GM21723 (cell line): Measurements from ENCODE around the gene CIROP.

Source experiments
- ATAC-seq: cut with Tn5 transposase; IDR thresholded peaks from one replicate; pipeline ENCODE4 v1.9.1; 2021; ENCODE audit warnings: mild to moderate bottlenecking, moderate library complexity; ENCODE audit not compliant: unreplicated experiment

The CIROP gene

GRCh38 chr14:23068789-23069412 lies 35.9 kb downstream of the CIROP start:
- ATAC-seq, result peak; percentile 68

- ATAC-seq, result no peak
Observed at GRCh38 chr14:23067847-23068788, 36.7 kb downstream of the CIROP start.

DNA sequence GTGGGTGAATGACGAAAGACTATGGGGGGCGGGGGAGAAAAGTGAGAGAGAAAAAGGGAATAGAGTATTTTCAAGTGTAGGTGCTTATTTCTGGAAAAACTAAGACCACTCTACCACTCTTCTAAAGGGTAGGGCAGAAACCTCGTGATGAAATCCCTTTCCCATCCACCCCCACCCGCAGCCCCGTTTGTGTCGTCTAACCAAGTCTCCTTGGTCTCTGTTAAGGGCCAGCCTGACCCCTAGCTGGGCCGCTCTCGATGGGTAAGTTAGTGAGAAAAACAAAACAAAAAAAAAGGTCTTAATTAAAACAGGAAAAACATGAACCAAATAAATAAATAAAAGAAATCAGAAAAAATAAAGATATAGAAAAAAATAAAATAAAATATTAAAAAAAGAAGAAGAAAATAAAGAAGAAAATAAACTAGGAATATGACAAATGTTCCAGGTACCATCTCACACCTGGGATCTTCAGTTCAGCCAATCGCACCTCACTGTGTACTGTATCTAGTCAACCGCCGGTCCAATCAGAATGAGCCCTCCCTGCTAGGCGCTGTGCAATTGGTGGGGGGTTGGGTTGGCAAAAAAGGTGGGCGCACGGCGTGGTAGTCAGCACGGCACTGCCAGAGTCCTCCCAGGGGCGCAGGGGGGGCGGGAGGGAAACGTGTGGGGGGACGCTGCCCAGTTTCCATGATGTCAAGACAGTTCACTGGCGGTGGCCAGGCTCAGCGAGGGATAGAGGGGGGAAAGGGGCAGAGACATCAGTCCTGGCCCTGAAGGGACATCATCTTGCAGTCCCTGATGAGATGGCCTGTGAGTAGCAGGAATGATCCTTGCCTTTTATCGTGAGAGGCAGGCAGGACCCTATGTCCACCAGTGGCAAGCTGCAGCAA lies 37.7 kb downstream of the CIROP start:
- ATAC-seq, result no peak

GRCh38 chr14:23066368-23066767 lies 38.4 kb downstream of the CIROP start:
- no peak for ATAC-seq

DNA sequence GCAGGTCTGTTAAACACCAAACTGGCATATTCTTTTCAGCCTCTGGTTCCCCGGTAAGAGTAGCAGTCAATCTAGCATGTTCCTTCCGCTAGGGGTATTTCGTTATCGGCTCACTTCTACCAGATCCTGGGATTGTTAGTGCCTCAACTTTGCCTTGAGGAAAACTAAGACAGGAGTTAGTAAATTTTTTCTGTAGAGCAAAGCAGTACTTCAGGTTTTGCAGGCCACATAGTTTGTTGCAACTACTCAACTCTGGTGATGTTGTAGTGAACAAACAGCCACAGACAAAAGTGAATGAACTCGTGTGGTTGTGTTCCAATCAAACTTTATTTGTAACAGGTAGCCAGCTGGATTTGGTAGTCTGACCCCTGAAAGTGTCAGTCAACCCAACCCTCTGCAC lies 41.2 kb downstream of the CIROP start:
- ATAC-seq, result no peak

- ATAC-seq, result no peak
Observed at GRCh38 chr14:23062002-23062401, 42.8 kb downstream of the CIROP start.

DNA sequence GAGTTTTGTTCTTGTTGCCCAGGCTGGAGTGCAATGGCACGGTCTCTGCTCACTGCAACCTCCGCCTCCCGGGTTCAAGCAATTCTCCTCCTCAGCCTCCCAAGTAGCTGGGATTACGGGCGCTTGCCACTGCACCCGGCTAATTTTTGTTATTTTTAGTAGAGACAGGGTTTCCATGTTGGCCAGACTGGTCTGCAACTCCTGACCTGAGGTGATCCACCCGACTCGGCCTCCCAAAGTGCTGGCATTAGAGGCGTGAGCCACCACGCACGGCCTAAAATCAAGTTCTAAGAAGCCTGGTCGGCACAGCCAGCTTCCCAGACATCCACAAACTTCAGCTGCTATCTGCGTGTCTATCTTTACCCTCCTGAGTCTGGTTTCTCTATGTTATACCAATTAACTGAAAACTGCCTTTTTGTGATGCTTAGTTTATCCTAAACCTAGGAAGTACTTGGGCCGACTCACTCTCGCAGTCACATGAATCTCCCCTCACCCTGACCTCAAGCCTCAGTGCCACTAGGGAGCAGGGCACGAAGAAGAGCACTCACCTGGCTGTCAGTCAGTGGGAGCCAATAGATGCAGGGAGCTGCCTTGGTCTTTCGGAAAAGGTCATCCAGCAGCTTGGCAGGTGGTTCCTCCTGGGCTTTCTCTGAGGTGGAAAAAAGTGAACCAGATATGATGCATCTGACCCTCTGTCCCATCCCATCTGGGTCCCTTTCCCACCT lies 44.1 kb downstream of the CIROP start:
- no peak for ATAC-seq

DNA sequence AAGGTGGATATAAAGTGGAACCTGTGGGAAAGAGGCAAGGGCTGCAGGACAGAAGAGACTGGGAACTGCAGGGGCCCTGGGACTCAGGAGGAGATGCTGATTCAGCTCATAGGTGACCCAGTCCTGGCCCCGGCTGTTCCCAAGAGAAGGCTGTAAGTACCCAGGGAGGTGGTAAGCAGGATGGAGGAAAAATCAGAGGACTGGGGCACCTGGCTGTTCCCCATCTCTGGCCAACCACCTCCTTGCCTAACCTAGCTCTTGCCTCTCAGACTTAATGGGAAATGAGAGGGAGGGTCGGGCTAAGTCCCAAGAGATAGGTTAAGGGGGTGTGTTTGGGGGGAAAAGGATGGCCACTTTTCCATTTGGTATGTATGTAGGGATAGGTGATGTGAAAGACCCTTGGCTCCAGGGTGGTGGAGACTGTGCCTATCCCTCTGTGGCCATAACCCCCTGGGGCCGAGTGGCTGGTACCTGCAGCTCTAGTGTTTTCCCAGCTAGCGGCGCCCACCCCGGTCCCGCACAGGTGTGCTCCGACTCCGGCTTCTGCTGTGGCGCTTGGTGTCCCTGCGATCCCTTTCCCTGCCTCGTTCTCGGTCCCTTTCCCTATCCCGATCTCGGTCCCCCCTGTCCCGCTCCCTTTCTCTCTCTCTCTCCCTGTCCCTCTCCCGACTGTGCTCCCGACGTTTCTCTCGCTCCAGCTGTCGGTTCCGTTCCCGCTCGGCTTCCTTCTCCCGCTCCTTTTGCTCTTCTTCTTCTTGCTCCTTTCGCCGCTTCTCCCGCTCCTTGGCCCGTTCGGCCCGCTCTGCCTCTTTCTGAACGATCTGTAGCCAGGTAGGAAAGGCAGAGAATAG lies 45.9 kb downstream of the CIROP start:
- no peak for ATAC-seq

DNA sequence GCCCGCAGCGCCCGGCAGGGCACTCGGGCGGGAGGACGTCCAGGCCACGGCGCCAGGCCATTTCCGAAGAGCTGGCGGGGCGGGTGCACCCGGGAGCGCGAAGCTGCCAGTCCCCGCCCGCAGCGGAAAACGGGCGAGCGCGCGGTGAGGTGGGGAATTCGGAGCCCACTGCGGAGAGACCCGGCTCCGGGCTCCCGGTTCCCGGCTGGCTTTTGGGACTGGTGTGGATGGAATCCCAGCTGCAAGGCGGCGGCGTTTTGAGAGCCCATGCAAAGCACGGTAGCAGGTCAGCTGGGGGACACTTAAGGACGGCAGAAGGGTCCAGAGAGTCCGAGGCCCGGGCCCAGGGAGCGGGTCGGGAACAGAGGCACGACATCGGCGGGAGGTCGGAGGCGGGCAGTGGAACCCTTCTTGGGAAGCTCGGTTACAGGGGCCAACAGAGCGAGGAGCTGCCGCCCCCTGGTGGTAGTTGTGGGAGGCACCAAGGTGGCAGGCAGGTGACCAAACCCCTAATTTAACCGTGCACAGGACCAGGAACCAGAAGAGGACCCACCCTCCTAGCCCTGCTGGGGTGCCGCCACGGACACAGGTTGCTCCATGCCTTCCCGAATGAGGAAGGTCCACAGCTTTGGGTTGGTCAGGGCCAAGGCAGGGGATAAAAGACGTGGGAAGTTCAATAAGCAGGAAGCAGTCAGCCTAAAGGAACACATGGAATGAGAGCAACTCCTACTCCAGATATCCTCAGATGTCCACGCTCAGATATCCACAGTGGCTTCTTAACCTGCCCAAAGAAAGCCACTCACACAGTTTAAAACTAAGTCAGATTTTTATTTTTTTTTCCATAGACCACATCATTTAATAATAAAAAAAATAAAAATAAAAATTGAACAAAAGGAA lies 46.8 kb downstream of the CIROP start:
- peak; percentile 64 for ATAC-seq

DNA sequence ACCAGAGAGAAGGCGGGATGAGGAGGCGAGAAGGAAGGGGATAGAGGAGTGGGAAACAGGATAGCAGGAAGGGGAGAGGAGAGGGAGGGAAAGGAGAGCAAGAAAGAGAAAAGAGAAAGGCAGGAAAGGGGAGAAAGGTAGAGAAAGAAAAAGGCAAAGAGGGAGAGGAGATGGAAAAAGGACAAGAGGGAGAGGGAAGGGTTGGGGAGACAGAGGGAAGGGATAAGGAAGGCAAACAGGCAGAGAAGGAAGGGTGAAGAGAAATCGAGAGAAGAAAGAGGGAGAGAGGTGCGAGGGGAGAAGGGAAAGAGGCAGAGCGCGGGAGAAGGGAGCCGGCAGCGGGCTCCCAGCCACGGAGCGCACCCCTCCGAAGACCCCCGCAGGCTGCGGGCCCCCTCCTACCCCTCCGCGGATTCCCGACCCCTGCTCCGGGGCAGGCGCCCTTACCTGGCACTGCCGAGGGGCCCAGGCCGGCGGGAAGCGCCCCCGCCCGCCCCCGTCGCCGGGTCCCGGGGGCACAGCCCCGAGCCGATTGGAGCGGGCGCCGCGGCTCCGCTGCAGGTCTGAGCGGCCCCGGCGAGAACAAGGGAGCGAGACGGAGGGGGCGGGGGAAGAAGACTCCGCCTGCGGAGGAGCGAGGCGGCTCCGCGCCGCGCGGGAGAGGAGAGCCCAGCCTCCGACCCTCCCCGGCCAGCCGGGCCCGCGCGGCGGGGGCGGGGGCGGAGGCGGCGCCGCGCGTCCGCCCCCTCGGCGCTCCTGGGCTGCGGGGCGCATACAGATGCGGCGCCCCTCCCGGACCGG lies 47.6 kb downstream of the CIROP start, which contains the start of gene CDH24:
Gene CDH24, minus strand, starts transcription at position 565 of the 801 bp plus-strand sequence. CDS start 1,787 bp downstream, outside the sequence.
- ATAC-seq, result peak; percentile 60

DNA sequence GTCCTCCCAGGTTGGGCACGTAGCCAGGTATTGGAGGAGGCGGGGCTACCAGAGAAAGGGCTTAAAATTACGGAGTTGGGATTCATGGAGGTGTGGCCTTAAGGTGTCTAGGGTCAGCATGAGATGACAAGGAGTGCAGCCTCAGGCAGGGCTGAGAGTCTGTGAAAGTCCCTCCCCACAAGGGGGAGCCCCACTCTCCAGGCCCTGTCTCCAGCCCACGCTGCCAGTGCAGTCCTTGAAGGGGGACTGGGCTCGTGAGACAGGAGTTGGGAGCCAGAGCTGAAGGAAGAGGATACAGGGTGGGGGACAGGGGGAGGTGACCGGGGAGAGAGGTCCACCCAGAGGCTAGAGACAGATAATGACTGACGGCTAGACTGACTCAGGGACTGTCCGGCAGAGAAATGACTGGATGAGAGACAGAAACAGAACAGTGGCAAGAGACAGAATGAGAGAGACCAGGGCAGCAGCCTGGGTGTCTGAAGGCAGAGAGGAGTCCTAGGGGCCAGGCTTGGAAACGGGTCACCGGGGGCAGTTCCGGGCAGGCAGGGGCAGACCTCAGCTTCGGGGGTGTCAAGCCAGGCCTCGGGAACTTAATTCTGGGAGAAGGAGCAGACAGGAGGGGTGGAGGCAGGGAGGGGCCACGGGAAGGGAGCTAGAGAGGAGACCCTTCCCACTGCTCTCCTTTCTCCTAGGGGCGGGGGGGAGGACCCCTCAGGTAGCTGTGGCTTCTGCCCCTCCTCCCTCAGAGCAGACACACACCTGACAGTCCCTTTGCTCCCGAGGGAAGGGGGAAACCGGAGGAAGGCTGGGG lies 48.4 kb downstream of the CIROP start:
- peak; percentile 57 for ATAC-seq

- no peak for ATAC-seq
Observed at GRCh38 chr14:23055621-23056144, 49.1 kb downstream of the CIROP start.

- ATAC-seq, result no peak
Observed at GRCh38 chr14:23055147-23055550, 49.6 kb downstream of the CIROP start.

- no peak for ATAC-seq
Observed at GRCh38 chr14:23054000-23054811, 50.6 kb downstream of the CIROP start.

DNA sequence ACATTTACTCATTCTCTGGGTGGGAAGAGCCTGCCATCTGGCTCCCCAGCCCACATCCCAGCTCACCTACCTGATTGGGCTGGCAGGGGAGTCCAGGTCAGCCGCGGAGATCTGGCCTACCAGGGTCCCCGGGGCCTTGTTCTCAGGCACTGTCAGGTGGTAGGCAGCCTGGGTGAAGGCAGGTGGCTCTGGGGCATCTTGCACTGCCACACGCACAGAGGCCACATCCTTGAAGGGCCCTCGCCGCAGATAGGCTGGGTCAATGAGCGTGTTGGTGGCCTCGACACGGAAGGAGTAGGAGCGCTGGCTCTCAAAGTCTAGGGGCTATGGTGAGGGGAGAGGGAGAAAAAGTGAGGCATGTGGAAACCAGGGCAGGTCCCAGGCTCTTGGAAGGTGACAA lies 51.4 kb downstream of the CIROP start:
- ATAC-seq, result no peak

- no peak for ATAC-seq
Observed at GRCh38 chr14:23052671-23053070, 52.1 kb downstream of the CIROP start.
